ENCODE data around the gene INHBB.

INHBB gene

GRCh38 chr2:120321721-120322284 lies 24.1 kb upstream of the INHBB start:
- TF ChIP-seq GATA2 (IDR thresholded peaks at IDR 0.05; ENCODE audit: low read depth, low read length) (no peak), GATA3 (IDR thresholded peaks at IDR 0.05; ENCODE audit: low read depth, low read length) (no peak)

- TF ChIP-seq GATA3 (IDR thresholded peaks at IDR 0.05; ENCODE audit: low read depth, low read length) (no peak), GATA2 (IDR thresholded peaks at IDR 0.05; ENCODE audit: low read depth, low read length) (no peak)
These were observed 23.6 kb upstream of the INHBB start for GRCh38 chr2:120322329-120322728.

DNA sequence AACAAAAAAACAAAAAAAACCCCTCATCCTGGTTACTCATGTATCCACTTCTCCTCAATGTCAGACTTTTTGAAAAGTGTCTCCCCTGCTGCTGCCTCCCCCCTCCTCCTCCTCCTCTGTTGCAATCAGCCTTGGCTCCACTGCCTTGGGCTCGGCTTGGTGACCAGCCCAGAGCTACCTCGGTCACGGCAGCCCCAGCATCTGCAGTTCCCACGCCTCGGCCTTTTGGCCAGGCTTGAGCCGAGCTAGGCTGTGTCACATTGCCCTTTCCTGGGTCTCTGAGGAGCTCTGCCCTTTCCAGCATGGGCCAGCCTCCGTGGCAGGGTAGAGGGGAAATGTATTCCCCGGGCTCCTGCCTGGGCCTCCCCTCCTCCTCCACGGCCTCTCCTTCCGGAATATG lies 22.7 kb upstream of the INHBB start:
- TF ChIP-seq GATA3 (IDR thresholded peaks at IDR 0.05; ENCODE audit: low read depth, low read length) = no peak
- TF ChIP-seq GATA2 (IDR thresholded peaks at IDR 0.05; ENCODE audit: low read depth, low read length) = no peak

DNA sequence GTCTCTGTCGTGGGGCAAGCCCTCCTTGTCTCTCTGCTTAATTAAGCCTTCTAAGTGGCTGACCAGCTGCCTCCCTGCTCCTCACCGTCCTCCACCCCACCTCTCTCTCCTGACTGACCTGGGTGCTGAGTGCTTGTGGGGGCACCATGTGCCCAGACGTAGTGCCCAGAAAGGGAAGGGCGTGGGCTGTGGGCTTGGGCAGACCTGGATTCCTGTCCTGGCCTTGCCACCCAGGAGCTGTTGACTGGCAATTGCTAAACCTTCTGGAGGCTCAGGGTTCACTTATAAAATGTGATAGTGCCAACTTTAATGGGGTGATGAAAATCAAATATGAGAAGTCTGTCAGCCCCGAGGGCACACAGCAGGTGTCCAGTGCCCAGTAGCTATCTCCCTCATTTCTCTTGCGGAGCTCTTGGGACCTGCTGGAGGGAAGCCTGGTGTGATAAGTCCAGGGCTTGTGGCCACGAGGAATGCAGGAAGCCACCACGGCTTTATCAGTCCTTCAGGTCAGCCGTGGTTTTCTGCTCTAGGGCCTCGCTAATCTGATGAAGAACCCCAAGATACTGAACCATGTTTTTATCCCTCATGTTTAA lies 22.0 kb upstream of the INHBB start:
- TF ChIP-seq GATA3 (IDR thresholded peaks at IDR 0.05; ENCODE audit: low read depth, low read length) (no peak), GATA2 (IDR thresholded peaks at IDR 0.05; ENCODE audit: low read depth, low read length) (no peak)

DNA sequence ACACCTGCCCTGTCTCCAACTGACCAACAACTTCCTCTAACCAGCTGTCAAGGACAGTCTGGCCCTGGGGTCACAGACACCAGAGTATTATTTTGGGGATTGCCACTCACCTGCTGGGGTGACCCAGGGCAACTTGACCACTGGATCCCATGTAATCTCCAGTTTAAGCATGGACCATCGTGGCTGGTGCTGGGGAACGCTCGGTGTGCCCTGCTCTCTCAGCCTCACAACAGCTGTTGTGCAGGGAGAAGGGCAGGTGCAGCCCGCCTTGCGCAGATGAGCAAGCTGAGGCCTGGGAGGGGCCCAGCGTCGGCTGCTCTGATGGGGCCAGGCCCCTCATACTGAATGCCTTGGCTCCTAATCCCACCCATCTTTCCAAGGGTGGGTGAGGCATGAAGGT lies 21.0 kb upstream of the INHBB start:
- TF ChIP-seq GATA3 (IDR thresholded peaks at IDR 0.05; ENCODE audit: low read depth, low read length) = no peak
- TF ChIP-seq GATA2 (IDR thresholded peaks at IDR 0.05; ENCODE audit: low read depth, low read length) = no peak

DNA sequence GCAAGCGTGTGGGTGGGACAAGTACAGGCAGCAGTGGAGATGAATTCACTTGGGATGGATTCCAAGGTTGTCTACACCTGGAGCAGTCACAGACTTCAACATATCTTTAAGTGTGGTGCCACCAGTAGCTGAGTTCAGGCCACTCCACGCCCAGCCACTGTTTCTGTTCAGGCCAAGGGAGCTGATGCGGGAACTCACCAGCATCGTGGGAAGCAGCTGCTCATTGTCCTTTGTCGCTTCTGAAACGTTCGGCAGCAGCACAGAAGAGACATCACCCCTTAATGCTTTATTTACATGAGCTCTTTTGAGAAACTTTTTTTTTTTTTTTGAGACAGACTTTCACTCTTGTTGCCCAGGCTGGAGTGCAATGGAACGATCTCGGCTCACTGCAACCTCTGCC lies 19.9 kb upstream of the INHBB start:
- TF ChIP-seq GATA2 (IDR thresholded peaks at IDR 0.05; ENCODE audit: low read depth, low read length) (no peak), GATA3 (IDR thresholded peaks at IDR 0.05; ENCODE audit: low read depth, low read length) (no peak)

DNA sequence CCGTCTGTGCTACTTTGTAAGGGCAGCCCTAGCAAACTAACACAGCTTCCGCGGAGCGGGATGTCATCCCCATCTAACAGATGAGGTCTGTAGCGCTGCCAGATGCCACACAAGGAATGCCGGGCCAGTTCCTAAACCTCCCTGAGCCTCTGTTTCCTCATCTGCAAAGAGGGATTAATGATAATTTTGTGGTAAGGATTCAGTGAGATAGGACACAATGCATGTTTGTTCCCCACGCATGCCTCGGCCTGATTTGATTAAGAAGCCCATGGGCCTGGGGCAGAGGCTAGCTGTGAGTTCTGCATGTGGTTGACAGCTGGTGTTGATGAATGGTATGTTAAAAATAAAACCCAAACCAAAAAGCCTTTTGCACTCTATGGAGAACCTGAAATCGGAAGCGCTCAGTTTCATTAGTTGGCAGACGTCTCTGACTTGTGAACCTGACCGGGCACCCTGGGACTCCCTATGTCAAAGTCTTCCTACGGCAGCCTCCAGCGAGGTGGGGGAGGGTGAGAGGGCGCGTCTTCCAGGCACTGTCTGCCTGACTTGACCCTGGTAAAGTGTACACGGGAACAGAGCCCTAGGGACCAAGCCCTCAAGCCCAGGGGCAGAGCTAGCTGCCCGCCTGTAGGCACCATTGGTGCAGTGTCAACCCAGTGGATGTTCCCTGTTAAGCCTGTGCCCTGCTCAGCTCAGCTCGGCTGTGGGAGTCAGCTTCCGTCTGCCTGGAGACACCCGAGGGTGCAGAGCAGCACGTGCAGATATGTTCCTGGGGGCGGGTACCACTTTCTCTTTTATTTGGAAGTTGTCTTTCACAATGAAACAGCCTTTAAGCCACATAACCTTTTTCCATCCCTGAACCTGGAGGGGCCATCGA lies 14.8 kb upstream of the INHBB start:
- TF ChIP-seq GATA2 (IDR thresholded peaks at IDR 0.05; ENCODE audit: low read depth, low read length) (no peak), GATA3 (IDR thresholded peaks at IDR 0.05; ENCODE audit: low read depth, low read length) (no peak)

- TF ChIP-seq GATA2 (IDR thresholded peaks at IDR 0.05; ENCODE audit: low read depth, low read length) (no peak), GATA3 (IDR thresholded peaks at IDR 0.05; ENCODE audit: low read depth, low read length) (no peak)
These were observed 14.0 kb upstream of the INHBB start for GRCh38 chr2:120331903-120332302.

DNA sequence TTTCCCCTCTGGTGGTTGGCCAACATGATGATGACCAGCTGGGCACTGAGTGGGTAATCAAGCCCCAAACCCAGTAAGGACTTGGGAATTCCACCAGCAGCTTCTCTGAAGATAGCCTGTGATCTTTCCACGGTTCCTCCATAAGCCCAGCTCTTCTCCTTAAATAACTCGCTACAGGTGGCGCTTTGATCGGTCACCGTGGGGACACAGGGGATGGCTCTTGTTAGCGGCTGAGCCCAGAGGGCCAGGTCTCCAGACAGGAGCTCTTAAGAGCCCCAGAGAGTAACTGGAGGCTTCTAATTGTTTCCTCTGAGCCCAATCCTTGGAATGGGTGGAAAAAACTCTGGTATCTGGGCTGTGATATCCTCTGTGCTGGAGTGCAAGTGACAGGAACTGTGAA lies 13.6 kb upstream of the INHBB start:
- TF ChIP-seq GATA2 (IDR thresholded peaks at IDR 0.05; ENCODE audit: low read depth, low read length) (no peak), GATA3 (IDR thresholded peaks at IDR 0.05; ENCODE audit: low read depth, low read length) (no peak)

GRCh38 chr2:120334068-120334467 lies 11.9 kb upstream of the INHBB start:
- no peak for TF ChIP-seq GATA3 (IDR thresholded peaks at IDR 0.05; ENCODE audit: low read depth, low read length)
- no peak for TF ChIP-seq GATA2 (IDR thresholded peaks at IDR 0.05; ENCODE audit: low read depth, low read length)

DNA sequence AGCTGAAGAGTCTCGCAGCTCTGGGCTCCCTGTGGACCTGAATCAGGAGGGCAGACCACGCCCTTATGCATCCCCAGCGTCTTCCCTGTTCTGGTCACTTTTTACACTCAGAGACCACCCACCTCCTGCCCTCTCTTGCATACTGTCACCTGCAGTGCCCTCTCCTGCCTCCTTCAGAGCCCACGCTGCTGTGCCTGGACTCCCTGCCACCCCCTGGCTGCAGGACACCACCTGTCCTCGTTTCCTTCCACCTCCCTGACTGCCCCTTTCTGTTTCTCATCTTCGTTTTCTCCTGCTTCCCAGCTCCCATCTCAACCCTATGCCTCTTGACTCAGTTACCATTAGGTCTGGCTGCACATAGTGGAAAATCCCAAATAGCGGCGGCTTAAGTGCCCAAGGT lies 9.2 kb upstream of the INHBB start:
- no peak for TF ChIP-seq GATA2 (IDR thresholded peaks at IDR 0.05; ENCODE audit: low read depth, low read length)
- no peak for TF ChIP-seq GATA3 (IDR thresholded peaks at IDR 0.05; ENCODE audit: low read depth, low read length)

DNA sequence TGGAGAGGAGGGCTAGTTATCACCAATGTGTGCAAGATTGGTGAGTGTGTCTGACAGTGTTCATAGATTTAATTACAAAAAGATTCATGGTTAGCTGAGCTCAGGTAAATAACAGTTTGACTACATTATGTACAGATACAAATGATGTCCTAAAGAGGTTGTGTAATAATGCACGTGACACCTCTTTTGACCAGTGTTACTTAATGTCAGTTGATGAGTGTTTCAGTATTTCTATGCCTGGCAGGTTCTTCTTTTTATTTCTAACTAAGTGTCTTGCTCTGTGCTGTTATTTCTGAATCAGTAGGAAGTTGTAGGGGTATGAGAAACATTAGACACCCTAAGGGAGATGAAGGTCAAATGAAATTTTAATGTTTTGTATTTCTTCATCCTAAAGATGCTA lies 7.9 kb upstream of the INHBB start:
- TF ChIP-seq GATA3 (IDR thresholded peaks at IDR 0.05; ENCODE audit: low read depth, low read length) = no peak
- TF ChIP-seq GATA2 (IDR thresholded peaks at IDR 0.05; ENCODE audit: low read depth, low read length) = no peak

- TF ChIP-seq GATA3 (IDR thresholded peaks at IDR 0.05; ENCODE audit: low read depth, low read length) = no peak
- TF ChIP-seq GATA2 (IDR thresholded peaks at IDR 0.05; ENCODE audit: low read depth, low read length) = no peak
These were observed 4.0 kb upstream of the INHBB start for GRCh38 chr2:120341977-120342376.

- no peak for TF ChIP-seq GATA2 (IDR thresholded peaks at IDR 0.05; ENCODE audit: low read depth, low read length)
- no peak for TF ChIP-seq GATA3 (IDR thresholded peaks at IDR 0.05; ENCODE audit: low read depth, low read length)
These were observed 3.5 kb upstream of the INHBB start for GRCh38 chr2:120342446-120342845.

GRCh38 chr2:120343100-120343432 lies 2.9 kb upstream of the INHBB start:
- TF ChIP-seq GATA2 (IDR thresholded peaks at IDR 0.05; ENCODE audit: low read depth, low read length) = no peak
- no peak for TF ChIP-seq GATA3 (IDR thresholded peaks at IDR 0.05; ENCODE audit: low read depth, low read length)

Data from SH-SY5Y (cell line).